A549 treated with AZD9567 at 1 μM for 4 hours (cell line): ENCODE data around the gene SYT6. TPM values are rescaled to one million over a fixed set of nuclear protein-coding genes. Genes with fewer than 3 reads are reported as not detected.

ENCODE experiments used
- total RNA-seq: library from RNA; stranded (reverse); fragments of 200-300 nt; extraction: Qiagen RNA extraction; gene quantifications from 5 replicates; pipeline ENCODE4 v1.2.3, GENCODE V29; 2022; ENCODE audit not compliant: insufficient read depth

The SYT6 gene, protein sequence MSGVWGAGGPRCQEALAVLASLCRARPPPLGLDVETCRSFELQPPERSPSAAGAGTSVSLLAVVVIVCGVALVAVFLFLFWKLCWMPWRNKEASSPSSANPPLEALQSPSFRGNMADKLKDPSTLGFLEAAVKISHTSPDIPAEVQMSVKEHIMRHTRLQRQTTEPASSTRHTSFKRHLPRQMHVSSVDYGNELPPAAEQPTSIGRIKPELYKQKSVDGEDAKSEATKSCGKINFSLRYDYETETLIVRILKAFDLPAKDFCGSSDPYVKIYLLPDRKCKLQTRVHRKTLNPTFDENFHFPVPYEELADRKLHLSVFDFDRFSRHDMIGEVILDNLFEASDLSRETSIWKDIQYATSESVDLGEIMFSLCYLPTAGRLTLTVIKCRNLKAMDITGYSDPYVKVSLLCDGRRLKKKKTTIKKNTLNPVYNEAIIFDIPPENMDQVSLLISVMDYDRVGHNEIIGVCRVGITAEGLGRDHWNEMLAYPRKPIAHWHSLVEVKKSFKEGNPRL
- total RNA-seq, result 0.24 to 0.28 TPM (median 0.28 TPM) in 4 of 5 replicates, not detected in the other

GRCh38 chr1:114153261-114154145 is at the start of gene SYT6:
Gene SYT6, minus strand, starts transcription at chr1:114153869. Its CDS starts 97 bp downstream, at chr1:114153772.

Other genes starting within 250 kb of the SYT6 start
- 7.6 to 18.4 TPM (median 8.9 TPM) in 5 replicates for gene AP4B1, start 249.1 kb downstream of the SYT6 start, total RNA-seq
- gene DCLRE1B, start 248.5 kb downstream of the SYT6 start, total RNA-seq, result 8.4 to 10.0 TPM (median 9.6 TPM) in 5 replicates
- gene HIPK1, start 224.5 kb downstream of the SYT6 start, total RNA-seq, result 13.9 to 19.0 TPM (median 16.0 TPM) in 5 replicates
- 1.5 to 4.3 TPM (median 3.8 TPM) in 5 replicates for gene OLFML3, start 174.4 kb downstream of the SYT6 start, total RNA-seq